Dedifferentiated amniotic fluid mesenchymal stem cell (primary cell): Measurements from ENCODE around the gene FHOD3.

Experiments
- DNase-seq: peaks from one replicate; pipeline ENCODE4 v3.0.0-alpha.2; 2016; ENCODE audit errors: extremely low spot score

Gene FHOD3

DNA sequence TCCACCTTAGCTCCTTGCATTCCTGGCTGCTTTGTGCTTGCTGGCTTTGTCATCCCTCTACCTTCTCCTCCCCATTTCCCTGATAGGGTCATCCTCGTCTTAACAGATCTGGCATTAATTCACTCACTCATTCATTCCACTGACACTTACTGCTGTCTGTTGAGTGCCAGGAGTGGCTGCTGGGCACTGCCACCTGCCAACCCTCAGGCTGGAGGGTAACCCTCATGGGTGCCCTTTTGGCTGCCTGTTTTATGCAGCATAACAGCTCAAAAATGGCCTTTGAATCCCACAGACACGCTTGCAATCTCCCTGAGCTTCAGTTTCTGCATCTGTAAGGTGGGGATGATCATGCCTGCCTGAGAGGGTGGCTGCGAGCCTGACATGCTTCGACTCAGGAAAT is 25.2 kb downstream of the FHOD3 start:
- no peak for DNase-seq

DNA sequence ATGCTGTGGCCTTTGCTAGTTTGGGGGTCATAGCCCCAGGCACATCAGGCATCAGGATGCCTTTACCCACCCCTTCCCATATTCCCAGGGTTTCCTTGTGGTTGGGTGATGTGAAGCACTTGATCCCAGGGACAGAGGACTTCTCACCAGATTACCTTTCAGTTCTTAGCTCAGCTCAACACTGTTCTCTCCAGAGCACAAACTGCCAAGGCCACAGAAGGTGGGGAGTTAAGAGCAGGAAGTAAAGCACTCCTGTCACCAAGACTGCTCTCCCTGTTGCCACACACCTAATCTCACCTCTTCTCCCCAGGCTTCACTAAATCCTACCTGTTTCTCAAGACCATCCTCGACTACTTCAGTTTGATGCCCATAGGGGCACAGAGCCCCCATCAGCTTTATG is 25.9 kb downstream of the FHOD3 start:
- no peak for DNase-seq

DNA sequence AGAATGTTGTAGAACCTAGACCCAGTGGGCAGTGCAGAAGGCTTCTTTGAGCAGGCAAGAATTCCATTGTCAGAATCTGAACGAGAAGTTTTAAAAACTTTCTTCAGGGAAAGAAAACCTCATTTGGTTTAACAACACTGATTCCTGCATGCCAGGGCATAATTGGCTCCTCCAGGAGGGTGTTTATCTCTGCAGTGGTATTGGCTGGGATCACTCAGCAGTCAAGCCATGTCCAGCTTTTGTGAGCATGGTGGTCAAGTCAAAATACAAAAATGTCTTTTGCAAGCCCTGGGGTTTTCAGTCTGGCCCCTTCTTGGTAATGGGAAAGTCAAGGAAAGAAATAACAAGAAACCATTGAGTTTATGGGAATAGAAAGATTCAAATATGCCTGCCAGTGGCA is 28.3 kb downstream of the FHOD3 start:
- DNase-seq = no peak

DNA sequence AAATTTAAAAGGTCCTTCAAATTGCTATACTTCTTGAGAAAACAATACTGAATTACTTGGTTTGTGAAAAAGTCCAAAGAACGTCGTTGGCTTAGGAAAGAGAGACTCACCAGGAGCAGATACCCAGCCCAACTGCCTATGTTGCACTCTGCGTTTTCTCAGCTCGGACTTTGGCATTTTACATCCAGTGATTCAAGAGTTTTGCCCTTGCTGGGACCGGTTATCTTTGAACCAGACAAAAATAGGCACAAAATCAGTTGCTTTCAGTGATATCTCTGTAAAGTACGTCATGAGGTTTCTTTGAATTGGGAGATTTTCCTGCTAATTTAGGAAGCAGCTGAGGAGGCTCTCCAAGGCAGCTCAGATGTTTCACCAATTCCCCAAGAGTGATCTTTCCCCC is 29.3 kb downstream of the FHOD3 start:
- no peak for DNase-seq

DNA sequence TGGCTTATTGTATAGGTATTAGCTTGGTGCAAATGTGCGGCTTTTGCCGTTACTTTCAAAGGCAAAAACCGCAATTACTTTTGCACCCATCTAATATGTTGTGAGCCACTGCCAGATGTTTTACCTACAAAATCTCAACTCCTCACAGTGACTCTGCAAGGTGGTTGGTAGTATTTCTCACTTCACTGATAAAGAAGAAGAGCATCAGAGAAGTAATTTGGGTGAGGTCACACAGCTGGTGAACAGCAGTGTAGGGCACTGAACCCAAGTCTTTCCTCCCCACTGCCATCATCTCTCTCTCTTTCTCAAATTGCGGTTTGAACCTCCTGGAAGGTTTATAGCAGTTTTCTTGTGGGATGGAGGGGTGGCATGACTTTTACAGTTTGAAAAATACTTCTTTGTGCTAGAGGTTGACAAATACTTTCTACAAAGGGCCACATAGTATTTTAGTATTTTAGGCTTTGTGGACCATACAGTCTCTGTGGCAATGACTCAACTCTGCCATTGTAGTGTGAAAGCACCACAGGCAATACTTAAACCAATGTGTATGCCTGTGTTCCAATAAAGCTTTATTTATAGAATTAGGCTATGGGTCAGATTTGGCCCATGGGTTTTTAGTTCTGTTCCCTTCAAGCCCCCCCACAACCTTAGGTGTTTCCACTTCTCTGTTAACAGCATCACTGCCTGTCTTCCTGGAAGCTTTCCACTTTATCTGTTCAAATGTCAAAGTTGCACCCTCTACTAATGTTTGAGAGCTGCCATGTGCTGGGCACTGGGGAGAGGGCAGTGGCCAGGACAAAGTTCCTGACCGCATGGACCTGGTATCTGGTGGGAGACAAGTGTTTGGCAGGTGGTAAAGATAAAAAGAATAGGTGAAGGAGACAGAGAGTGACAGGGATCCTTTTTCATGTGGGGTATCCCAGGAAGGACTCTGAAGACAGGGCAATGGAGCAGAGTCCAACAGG is 30.1 kb downstream of the FHOD3 start:
- DNase-seq = no peak

DNA sequence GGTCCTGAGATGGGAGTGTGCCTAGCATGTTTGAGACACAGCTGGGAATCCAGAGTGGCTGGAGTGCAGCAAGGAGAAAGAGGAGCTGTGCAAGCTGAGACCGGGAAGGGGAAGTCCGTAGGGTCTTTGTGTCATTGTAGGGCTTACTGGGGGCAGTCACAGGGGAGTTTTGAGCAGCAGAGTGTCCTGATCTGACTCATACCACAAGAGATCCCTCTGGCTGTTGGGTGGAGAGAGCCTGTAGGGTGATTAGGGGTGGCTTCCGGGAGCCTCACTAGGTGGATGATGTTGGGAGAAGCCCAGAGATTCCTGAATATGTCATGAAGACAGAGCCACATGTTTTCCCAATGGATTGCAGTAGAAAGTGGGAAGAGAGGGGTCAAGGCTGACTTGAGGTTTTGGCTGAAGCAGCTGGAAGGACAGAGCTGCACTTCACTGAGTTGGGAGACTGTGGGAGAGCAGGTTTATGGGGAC is 30.9 kb downstream of the FHOD3 start:
- no peak for DNase-seq

DNA sequence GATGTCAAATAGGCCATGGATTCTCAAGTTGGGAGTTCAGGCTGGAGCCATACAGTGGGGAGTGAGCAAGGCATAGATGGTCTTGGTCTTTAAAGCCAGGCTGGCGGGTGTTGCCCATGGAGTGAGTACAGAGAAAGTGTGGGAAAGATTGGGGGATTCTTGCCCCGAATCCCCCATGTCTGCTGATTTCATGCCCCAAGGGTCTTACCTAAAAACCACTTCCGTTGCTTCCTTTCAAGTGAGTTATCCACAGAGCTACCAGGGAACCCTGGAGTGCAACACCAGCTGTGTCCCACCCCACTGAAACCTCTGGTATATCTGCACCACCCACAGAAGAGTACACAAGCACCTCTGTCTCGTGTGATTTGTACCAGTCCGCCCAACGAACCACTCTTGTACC is 31.4 kb downstream of the FHOD3 start:
- no peak for DNase-seq

DNA sequence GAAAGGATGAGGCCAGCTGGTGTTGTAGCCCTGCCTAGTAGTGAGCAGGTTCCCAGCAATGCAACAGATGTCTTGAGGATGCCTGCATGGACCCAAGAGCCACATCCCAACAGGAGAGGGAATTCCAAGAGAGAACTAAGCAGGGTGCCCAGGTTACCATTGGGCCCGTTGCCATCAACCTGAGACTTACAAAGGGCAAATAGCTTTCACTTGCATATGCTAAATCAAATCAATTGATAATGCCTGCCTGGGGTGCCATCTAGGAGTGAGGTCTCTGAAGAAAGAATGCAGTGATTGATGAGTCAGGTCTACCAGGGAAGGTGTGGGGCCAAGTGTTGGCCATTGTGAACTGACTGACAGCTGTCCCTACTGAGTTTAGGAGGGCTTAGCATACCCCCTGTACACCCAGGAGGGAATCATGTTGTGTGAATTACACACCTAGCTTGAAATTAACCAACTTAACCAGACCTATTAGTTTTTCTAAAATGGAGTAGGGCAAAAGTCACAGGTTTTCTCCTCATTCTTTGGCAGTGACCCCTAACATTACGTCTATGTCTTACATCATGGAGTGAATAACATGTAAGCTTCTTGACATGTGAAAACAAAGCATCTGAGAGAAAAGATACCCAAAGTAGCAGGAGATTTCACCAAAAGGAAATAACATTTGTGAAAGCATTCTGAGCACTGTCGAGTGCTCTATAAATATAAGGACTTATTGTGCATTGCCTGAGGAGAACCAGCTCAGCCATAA is 32.3 kb downstream of the FHOD3 start:
- no peak for DNase-seq

DNA sequence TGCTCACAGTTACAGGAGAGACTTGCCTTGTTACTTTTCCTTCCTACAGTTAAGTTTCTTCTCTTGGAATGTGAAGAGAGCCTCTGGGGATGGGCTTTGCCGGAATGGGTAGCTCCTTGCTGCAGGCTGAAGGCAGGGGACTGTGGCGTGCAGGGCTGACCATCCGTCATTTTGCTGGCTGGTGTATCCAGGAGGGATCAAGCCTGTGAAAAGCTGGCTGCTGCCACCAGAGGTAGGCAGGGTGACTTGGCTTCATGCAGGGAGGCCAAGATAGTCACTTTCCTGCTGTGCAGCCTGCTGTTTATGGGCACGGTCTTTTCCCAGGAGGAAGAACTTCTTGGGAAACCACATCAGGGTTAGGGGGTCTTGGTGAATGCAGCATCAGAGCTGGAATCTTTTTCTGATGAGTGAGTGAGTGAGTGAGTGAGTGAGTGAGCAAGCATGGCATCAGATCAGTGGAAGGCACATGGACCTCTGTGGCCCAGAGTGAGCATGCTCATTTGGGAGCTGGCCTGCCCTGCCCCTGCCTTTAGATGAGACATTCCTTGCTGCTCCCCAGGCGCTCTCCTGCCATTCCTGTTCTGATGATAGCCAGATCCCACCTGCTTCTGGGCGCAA is 33.0 kb downstream of the FHOD3 start:
- no peak for DNase-seq

DNA sequence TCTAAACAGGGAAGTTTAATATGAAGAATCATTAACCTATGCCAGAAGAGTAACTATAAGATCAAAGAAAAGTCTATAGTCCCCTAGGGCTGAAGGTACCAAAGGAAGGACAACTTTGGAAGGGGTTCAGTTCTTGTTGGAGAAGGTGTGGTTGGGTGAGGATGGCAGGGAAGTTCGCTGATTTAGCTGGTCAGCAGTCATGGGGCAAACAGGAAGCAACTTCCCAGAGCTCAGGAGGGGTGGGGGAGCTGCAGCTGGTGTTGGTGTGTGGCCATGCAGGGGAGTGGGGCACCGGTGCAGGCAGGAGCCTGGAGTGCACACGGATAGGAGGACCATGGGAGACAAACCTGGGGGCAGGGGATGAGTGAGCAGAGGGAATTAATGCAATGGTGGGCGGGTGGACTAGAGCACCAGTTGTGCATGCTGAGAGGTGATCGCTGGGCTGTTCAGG is 34.0 kb downstream of the FHOD3 start:
- DNase-seq = no peak

DNA sequence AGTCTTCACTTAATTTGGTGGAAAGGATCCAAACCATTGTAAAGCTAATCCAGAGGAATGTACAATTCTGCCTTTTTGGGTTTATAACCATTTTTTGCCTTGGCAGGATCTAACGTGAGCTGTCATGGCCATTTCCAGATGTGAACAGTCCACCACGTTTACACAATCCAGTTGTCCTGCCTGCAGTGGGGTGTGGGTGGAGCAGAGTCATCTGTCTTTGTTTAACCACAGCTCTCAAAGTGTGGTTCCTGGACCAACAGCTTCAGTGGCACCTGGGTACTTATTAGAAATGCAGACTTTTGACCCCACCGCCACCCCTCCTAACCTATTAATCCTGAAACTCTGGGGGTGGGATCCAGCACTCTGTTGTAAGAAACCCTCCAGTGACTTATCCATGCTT is 35.9 kb downstream of the FHOD3 start:
- DNase-seq = peak; percentile 70

DNA sequence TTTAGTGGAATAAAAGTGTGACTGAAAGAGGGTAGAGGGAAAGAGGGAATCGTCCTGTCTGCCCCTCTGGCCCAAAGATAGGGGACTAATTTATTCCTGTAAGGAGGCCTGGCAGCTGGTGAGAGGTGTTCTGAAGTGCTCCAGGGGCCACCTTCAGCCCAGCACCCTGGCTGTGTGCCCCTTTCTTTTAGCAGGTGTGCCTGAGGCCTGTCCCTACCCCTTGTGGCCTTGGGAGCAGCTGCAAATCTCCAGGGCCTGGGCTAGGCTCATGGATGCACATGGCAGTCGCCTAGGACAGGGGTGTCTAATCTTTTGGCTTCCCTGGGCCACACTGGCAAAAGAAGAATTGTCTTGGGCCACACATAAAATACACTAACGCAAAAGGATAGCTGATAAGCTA is 37.3 kb downstream of the FHOD3 start:
- DNase-seq = no peak

DNA sequence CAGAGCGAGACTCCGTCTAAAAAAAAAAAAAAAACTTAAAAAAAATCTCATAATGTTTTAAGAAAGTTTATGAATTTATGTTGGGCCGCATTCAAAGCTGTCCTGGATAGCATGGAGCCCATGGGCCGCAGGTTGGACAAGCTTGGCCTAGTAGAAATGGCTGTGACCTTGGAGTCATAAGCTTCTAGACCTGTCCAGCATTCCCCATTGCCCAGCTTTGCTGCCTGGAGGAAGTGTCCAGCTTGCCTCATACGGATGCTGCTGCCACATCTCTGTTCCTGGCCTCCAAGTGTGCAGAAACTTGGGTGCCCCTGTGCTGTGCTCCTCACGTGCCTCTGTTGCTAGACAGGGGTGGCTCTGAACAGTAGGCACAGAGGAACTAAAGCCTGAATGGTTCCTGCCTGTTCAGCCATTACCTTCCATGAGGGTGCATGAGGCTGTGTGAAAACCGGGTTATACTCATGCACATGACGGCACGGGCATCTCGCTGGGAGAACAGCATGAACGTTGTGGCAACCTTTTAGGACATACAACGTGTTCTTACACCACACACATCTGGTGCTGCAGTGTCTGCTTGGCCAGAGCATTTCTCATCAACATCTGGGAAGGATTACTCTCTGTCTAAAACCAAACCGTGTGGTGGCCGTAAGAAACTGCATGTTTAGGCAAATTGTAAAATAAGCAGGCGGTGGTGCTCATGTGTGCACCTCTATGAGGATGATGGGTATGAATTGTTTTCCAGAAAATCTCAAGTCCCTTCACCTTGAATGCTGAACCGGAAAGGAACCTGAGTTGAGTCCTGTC is 38.2 kb downstream of the FHOD3 start:
- DNase-seq = no peak

DNA sequence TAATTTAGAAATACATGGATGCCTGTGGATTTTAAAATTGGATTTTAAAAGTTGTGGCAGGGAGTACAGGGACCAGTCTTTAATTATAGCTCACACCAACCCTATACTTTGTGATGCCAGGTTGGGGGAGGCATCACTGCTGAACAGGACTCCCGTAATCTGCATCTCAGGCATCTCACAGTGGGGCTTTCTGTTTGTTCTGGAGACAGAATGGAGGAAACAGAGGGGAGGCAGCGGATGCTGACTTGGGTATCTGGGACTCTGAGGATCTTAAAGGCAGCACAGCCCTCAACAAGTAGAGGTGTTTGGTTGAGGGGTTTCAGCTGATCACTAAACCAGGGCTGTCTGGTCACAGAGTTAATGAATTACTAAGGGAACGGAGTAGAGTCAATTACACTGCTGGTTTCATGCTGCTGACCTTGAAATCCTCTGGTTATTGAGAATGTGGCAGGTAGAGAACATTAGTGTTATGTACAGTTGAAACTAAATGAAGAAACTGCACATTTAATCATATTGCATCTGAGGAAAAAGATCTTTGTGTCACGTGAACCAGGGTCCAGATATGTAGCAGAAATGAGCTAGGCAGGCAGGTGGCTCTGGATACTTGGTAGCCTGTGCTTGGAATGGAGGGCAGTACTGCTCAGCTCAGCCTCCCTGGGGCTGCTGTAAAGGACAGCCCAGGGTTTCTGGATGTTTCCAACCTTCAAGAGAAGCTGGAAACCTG is 40.3 kb downstream of the FHOD3 start:
- DNase-seq = no peak

DNA sequence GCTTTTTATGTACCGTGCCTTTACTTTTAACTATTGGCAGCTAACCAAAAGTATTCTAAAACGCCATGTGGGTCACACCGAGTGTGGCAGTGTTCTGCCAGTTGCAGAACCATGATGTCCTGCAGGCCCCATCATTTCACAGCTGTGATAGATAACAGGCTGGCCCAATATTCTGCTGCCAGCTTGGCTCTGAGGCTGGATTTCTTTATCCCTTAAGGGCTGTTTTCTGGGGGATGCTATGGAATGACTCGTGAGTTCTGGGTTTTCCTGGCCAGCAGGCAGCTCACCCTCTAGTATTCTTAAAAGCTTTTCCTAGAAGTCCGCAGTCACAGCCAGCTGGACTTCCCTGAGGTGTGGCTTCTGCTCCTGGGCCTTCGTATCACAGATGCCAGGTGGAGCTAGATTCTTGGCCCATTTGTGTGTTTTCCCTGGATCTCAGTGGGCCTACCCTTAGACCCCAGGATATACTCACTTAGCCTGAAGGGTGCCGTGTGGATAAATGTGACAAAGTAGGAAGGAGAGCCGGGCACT is 41.0 kb downstream of the FHOD3 start:
- DNase-seq = no peak

DNA sequence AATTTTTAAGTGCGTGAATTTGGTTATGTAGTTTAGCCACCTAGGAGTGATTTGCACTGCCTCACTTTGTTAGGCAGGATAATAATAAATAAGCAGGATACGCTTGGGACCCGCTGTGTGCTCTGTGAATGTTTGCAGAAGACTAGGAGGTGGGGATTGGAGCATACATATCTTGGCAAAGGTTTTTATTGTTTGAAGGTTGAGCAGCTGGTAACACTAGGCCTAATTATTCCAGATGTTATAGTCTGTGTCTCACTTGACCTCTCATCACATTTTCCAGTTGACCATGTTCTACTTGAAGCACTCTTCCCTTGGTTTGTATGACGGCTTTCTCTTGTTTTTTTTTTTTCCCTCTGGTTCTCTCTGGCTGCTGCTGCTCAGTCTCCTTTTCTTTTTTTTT is 42.7 kb downstream of the FHOD3 start:
- DNase-seq = no peak

DNA sequence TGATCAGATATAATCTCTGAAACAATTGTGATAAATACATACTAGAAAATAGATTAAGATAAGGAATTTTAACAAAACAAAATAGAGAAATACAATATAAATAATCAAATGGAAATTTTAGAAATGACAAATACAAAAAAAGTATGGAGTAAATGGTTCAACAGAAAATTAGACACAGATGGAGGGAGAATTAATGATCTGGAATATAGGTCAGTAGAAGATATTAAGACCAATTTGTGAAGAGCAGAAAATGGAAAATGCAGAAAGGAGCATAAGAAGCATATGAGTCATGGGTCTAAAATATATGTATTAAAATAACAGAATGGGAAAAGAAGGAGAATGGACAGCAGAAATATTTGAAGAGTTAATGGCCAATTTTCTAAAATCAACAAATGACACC is 44.4 kb downstream of the FHOD3 start:
- DNase-seq = no peak

DNA sequence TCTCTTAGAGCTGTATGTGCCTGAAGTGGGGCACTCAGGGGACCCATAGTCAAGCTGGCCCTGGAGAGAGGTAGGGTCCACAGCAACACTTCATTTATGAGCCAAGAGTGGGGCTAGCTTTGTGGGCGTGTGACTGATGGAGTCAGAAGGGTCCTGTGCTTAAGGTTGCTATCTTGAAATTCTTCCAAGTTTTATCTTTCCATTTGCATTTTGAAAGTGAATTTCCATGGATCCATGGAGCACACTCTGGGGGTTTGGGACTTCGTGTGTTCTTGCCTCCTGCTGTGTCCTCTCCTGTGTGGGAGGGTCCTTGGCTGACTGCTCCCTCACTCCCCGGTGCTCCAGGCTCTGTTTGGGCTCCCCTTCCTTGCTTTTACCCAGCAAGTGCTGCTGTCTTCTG is 50.8 kb downstream of the FHOD3 start:
- no peak for DNase-seq

DNA sequence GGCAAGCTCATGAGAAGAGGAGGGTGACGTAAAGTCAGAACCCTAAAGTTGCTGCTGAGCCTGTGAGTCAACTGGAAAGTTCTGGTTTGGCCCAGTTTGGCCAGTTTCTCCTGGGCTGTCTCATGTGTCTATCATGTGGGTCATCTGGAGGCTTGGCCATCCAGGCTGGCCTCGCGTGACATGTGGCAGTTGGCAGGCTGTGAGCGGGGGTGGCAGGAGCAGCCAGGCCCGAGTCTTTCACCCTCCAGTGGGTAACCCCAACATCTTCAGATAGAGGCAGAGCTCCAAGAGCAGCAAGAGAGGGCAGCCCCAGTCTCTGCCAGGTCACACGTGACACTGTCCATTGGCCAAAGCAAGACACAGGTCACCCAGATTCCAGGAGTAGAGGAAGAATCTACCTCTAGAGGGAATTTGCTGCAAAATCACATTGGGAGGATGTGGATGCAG is 51.5 kb downstream of the FHOD3 start:
- no peak for DNase-seq

DNA sequence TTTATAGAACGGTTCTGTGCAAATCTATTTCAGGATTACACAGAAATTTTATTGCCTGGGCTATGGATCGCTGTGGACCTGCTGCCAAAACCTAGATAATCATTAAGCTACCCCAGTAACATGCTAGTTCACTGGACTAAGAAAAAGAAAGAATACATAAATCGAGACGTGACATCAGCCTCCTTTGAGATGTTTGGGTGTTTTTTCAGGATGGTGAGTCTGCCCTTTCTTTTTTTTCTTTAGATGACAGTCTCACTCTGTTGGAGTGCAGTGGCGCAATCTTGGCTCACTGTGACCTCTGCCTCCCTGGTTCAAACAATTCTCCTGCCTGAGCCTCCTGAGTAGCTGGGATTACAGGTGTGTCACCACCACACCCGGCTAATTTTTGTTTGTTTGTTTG is 52.0 kb downstream of the FHOD3 start:
- no peak for DNase-seq

DNA sequence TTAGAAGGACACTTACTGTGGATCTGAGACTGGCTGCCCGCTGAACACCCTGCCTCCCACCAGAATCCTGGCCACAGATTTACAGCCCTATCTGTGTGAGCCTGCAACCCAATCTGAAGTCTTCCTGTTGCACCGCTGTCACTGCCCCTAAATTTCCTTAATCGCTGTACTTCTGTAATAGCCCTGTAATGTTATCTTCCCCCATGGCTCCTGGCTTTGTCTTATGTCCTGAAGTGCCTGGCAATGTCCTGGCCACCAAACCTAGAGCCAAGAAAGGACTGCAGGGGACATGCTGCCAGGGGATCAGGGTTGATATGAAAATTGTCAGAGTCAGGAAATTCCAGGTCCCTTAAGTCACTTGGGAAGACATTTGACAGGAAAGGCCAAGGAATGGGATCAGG is 52.7 kb downstream of the FHOD3 start:
- no peak for DNase-seq
